ENCODE results near the gene MYT1.

DNA sequence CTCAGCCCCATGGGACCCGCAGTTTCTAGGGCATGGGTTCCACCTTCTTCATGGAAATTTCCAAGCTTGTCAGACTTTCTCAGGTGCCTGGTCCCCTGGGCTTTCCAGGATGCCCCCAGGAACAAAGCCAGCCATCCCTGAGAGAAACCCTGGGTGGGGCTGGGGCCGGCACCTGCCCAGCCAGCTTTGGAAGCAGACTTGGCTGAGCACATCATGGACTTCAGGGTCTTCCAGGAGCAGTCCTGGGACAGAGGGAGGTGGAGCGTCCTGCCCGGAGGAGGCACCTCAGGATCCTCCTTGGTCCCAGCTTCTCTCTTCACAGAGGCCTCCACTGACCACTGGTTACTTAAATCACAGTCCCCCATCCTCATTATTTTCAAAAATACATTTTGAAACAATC is 13.5 kb downstream of the MYT1 start:
- TF ChIP-seq, protein P1, sequence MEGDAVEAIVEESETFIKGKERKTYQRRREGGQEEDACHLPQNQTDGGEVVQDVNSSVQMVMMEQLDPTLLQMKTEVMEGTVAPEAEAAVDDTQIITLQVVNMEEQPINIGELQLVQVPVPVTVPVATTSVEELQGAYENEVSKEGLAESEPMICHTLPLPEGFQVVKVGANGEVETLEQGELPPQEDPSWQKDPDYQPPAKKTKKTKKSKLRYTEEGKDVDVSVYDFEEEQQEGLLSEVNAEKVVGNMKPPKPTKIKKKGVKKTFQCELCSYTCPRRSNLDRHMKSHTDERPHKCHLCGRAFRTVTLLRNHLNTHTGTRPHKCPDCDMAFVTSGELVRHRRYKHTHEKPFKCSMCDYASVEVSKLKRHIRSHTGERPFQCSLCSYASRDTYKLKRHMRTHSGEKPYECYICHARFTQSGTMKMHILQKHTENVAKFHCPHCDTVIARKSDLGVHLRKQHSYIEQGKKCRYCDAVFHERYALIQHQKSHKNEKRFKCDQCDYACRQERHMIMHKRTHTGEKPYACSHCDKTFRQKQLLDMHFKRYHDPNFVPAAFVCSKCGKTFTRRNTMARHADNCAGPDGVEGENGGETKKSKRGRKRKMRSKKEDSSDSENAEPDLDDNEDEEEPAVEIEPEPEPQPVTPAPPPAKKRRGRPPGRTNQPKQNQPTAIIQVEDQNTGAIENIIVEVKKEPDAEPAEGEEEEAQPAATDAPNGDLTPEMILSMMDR (IDR thresholded peaks at IDR 0.05; ENCODE audit: poor library complexity): no peak
- TF ChIP-seq EZH2 (IDR thresholded peaks at IDR 0.05; ENCODE audit: borderline replicate concordance) (no peak), EZH2phosphoT487 (IDR thresholded peaks at IDR 0.05; ENCODE audit: low read depth, severe bottlenecking, unreplicated experiment) (no peak)

Data from hepatocyte (in vitro differentiated cells).